Stimulated activated CD8-positive, alpha-beta memory T cell treated with anti-CD3 and anti-CD28 coated beads, Interleukin-12 subunit alpha, Interleukin-12 subunit beta, amount 100 ng/mL, for 4 hours (primary cell): ENCODE results near the gene RNF167.
A peak's percentile ranks its signal among the peaks of the same experiment; 100 is the strongest.

Source experiments
- DNase-seq: peaks from one replicate; pipeline ENCODE4 v3.0.0-alpha.2; 2020; ENCODE audit warnings: low read depth

RNF167 gene

DNA sequence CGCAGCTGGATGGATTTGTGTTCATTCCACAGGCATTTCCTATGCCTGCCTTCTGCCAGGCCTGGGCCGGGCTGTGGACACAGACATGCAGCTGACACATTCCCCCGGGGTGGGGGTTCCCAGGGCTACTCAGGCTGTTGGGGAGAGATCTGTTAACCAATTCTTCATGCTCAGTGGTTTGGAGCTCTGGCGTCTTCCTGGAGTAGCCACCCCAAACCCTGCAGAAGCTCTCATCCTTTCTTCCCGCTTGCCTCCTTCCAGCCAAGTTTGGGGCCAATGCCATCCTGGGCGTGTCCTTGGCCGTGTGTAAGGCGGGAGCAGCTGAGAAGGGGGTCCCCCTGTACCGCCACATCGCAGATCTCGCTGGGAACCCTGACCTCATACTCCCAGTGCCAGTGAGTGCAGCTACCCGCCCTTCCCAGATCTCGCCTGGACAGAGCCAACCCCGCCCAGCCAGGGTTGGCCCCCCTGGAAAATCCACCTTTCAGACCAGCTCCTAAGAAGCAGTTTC lies 13.4 kb downstream of the RNF167 start:
- no peak for DNase-seq

DNA sequence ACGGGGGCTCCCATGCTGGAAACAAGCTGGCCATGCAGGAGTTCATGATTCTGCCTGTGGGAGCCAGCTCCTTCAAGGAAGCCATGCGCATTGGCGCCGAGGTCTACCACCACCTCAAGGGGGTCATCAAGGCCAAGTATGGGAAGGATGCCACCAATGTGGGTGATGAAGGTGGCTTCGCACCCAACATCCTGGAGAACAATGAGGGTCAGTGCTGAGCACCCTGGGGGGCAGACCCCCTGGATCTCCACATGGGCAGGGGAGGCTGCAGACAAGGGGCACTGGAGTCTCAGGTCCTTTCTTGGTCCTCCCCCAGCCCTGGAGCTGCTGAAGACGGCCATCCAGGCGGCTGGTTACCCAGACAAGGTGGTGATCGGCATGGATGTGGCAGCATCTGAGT lies 15.0 kb downstream of the RNF167 start:
- DNase-seq = no peak

DNA sequence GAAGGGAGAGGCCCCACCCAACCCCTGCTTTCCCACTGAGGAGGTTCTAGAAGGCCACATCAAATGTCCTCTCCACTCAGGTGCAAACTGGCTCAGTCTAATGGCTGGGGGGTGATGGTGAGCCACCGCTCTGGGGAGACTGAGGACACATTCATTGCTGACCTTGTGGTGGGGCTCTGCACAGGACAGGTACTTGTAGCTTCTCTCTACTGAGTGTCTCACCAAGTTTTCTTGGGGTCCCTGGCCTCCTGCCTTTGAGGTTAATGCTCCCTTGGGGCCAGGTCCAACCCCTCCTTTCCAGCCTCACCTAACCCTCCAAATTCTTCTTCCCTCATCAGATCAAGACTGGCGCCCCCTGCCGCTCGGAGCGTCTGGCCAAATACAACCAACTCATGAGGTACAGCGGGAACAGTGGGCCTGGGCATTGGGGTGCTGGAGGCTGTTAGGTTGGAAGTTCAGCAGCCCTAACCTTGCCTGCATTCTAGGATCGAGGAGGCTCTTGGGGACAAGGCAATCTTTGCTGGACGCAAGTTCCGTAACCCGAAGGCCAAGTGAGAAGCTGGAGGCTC lies 16.5 kb downstream of the RNF167 start:
- no peak for DNase-seq

DNA sequence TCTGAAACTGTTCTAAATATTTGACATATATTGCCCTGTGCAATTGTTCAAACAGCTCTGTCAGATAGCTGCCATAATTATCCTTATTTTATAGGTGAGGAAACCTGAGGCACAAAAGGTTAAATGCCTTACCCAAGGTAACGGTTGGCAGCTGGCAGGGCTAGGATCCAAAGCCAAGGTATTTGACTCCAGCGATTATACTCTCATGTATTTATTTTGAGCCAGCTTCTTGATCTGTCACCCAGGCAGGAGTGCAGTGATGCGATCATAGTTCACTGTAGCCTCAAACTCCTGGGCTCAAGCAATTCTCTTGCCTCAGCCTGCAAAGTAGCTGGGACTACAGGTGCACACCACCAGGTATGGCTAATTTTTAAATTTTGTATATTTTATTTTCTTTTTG lies 18.0 kb downstream of the RNF167 start:
- DNase-seq = no peak

DNA sequence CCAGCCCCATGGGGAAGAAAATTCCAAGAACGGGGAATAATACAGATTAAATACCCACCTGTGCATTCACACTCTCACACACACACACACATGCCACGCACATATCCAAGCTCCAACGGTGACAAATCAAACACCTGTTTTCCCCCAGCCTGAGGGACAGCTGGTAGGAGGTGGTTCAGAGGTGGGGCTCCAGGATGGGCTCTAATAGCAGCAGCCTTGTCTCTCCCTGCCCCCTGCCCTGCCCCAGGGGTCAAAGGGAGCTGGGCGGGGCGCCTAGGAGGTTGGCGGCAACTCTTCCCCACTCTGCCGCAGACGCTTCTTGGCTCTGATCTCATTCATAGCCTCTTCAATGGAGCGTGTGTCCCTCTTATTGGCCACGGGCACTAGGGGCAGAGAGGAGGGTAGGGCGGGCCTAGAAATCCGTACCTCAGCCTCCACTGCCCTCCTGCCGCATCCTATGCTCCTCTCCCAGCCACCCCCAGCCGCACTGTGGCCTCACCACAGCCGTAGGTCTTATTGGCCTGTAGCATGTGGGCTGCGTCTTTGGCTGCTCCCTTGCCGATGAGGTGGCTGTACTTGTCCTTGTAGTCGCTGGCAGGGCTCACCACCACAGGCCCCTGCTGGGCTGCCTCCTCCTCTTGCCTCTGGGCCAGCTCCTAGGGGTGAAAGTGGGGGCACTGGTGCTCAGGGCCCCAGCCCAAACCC lies 19.3 kb downstream of the RNF167 start:
- no peak for DNase-seq

DNA sequence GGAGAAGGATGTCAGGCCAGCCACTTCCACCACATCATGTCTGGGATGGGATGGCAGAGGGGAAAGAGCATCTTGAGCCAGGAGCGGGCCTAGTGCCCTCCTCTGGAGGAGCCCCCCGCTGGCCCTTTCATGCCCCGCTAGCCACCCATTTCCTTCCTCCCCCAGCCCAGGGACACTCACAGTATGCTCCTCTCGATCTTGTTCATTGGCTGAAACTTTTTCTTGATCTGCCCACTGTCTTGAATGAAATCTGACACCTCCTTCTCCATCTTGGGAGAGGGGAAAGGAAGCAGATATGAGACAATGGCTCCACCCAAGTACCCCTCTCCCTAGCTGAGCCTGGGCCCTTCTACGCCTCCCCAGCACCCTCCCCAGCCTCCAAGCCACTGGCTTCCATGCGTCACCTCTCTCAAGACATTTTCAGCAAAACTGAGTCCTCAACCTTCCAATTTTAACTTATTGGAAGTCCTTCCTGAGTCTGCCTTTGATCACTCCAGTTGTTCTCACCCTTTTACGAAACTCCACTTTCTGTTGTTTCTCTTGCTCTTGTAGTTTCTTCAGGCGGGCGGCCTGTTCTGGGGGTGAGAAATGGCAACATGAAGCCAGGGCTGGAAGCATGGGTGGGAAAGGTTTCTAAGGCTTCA lies 20.3 kb downstream of the RNF167 start:
- no peak for DNase-seq

DNA sequence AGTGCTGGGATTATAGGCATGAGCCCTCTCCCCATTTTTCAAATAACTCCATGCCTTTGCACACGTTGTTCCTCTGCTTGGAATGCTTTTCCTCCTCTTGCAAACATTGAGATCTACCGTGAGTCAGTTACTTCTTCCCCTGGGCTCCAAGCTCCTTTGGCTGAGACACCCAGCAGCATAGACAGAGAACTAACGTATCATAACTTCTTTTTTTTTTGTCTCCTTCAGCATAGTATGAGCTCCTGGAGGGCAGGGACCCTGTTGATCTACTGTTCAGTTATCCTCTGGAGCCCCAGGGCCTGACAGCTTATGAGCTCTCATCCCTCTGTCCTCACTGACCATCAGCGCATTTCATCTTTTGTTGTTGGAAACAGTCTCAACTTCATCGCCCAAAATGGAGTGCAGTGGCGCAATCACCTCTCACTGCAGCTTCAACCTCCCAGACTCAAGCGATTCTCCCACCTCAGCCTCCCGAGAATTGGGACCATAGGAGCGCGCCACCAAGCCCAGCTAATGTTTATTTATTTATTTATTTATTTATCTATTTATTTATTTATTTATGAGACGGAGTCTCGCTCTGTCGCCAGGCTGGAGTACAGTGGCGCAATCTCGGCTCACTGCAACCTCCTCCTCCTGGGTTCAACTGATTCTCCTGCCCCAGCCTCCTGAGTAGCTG lies 25.4 kb downstream of the RNF167 start:
- no peak for DNase-seq

DNA sequence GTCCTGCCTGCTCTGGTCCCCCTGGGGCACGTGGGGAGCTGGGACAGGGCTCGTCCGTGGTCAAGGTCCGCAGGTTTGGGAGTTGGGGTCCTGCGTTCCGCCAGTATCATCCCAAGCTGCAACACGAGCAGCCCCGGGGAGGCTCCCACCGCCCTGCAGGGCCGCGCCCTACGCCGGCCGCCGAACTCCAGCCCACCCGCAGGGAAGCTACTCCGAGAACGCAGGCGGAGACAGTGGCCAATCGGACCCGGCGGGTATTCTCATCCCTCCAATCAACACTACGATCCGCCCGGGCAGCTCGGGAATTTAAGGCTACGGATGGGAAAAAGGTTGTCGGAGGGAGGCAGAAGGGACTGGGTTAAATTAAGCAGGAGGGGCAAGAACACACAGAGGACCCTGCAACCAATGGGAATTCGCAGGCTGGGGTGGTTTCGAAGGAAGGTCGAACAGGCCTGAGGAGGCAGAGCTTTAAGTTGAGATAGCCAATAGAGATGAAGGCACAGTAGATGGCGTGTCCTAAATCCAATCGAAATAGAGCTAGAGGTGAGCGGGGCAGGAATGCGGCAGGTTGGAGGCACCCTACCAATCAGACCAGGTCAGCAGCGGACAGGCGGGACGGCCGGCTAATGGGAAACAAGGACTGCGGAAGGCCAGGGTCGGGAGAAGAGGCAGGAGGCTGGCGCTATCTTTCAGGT lies 26.9 kb downstream of the RNF167 start:
- peak; percentile 85 for DNase-seq

DNA sequence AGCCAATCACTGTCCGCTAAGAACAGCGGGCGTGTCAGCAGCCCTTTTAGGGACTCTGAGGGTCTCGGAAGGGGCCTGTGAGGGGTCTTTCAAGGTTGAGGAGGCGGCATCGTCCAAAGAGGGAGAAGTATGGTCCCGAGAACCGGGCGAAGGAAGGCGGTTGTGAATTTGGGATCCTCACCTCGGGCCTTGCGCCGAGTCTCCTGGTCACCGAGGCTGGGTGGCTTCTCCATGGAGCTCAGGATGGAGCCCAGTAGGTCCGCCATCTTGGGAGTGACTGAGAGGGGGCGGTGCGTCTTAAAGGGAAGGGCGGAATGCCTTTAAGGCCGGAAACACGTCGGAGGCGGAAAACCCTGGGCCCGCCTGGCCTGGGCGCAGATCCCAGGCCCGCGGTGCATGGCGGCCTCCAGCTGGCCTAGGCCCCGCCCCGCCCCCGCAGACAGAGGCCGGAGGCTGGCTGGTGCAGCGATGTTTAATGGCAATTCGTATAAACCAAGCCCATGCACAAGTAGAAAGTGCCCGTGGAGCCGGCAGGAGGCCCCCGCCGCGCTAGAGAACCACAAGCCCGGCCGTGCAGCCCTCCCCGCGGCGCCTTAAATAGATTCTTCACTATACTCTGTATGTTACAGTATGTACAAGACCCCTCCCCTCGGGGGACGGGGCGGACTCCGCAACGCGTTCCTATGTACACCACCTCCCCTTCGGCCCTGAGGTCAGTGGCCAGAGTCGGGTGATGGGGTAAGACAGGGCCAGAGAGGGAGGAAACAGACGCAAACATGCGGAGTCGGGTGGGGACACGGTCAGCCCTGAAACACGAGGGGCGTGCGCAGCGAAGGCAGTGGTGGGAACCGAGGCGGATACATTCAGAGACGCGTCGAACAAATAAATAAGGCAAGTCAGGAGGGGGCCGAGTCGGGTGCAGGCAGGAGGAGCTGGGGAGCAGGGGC lies 27.7 kb downstream of the RNF167 start, which contains the start of gene SPAG7:
SPAG7 (minus strand) TSS at position 279 of the 947 bp plus-strand sequence; CDS start at position 266, 13 bp downstream.
- peak; percentile 84 for DNase-seq

DNA sequence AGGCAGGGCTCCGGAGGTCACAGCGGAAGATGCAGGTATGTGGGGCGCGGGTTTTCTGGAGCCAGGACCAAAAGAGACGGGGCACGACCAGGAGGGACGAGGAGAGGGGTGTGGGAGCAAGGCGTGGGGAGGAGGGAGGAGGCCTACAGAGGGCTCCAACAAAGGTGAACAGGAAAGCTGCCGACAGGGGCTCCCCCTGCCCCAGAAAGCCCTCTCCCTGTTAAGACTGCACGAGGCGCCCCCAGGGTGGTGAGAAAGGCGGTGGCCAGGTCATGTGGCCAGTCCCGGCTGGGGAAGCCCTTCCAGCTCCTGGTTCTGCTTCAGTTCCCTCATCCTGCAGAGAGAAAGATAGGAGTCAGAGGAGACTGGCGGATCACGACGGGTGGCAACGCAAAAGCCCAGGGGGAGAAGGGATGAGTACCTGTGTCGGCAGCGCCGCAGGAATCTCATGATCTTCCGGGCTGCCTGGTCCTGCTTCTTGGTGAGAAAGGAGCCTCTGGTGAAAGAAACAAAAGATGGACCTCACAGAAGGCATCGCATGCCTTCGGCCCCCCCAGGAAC lies 28.5 kb downstream of the RNF167 start:
- DNase-seq = no peak

DNA sequence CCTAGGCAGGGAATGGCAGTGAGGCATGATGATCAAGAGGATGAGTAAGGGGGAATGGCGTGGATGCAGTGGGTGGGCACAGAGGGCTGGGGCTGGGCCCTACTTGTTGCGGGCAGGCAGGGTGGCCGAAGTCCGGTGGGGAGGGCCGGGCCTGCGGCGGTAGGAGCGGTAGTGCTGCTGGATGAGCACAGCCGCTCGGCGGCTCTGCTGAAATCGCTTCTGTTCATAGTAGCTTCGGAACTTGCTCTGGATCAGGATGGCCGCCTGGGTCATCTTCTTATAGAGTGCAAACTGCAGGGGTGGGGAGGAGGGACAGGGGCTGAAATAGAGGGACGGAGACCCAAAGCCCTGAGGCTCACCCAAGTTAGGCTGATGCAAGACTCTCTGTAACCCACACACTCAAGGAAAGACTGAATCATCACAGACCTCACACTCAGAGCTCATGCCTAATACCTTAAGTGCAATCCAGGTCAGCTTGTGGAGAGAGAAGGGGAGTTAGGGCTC lies 29.0 kb downstream of the RNF167 start:
- DNase-seq = peak; percentile 18

DNA sequence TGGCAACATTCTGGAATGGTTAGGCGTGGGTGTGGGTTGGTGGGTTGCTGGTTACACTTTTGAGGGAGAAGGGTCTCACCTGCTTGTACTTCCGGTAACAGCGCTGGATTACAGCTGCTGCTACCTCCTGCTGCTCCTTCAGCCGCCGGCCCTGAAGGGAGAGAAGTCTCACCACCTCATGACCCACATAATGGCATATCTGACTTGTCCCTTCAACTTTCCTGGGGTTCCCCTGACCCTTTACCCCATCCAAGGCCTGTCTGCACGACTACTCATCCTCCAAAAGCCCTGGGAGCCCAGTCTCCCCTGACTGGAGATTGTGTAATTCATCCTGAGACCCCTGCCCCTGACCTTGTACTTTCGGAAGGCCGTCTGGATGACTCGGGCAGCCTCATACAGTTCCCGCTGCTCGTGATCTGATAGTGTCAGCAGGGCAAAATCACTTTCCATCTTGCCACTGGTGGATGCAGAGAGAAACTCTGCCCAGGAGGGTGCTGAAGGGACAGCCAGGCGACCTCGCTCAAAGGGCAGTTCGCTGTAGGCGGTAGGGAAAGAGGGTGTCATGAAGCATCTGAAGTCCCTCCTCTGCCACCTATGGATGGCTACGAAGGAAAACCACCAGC lies 29.6 kb downstream of the RNF167 start:
- no peak for DNase-seq

DNA sequence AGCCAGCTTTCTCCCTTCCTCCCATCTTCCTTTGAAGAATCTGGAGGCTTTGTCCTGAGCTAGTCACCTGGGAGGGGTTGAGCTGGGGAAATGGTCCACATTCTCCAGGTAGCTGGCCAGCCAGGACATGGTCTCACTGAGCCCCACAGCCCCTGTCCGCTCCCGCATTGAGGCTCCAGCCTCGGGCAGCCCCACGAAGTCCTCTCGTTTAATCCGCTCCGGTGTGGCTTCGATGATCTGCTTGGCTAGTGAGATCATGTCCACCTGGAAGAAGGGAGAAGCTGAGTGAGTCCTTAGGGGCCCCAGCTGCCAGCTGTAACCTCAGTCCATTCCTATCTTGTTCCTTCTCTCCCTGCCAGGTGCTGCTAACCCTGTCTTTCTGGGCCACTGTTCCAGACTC lies 30.2 kb downstream of the RNF167 start:
- no peak for DNase-seq

DNA sequence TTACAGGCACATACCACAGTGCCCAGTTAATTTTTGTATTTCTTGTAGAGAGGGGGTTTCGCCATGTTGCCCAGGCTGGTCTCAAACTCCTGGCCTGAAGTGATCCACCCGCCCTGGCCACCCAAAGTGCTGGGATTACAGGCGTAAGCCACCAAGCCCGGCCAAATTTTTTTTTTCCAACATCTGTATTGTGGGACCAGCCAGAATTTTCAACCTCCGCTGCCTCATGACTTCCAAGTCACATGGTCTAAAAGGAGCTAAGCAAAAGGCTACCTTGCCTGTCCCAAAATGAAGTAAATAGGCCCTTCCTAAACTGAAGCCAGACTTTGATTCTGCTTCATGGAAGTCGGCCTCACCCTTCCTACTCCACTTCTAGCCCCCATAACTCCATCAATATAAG lies 31.8 kb downstream of the RNF167 start:
- no peak for DNase-seq

DNA sequence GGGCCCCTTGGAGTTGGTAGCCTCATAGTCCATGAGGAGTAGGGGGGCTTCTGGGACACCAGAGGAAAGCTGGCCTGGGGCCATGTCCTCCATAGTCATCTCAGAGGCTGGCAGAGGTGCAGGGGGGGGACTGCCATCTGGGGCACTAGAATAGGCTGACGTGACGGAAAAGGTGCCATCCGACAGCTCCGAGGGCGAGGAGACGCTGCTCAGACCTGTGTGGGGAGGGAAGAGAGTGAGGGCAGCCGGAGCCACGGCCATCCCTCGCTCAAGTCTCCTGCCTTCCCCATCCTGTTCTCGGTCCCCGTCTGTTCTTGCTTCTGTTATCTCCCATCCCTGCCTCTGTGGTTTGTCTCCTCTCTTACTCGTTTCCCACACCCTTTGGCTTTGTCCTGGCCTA lies 32.3 kb downstream of the RNF167 start:
- no peak for DNase-seq

DNA sequence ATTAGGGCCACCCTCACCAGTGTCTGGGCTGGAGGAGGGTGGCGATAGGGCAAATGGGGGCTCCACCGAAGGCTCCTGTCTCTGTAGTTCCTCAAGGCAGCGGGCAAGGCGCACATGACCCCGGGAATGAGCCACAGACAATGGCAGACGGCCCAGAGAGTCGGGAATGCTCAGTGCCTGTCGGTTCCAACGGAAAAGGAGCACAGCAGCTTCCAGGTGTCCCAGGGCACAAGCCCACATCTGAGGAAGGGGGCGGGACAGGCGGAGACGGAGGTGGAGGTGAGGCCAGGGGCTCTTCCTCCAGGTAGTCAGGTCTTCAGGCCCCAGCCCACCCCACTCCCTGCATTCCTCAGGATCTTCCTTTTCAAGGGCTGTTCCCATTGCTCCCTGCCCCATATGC lies 32.7 kb downstream of the RNF167 start:
- no peak for DNase-seq

DNA sequence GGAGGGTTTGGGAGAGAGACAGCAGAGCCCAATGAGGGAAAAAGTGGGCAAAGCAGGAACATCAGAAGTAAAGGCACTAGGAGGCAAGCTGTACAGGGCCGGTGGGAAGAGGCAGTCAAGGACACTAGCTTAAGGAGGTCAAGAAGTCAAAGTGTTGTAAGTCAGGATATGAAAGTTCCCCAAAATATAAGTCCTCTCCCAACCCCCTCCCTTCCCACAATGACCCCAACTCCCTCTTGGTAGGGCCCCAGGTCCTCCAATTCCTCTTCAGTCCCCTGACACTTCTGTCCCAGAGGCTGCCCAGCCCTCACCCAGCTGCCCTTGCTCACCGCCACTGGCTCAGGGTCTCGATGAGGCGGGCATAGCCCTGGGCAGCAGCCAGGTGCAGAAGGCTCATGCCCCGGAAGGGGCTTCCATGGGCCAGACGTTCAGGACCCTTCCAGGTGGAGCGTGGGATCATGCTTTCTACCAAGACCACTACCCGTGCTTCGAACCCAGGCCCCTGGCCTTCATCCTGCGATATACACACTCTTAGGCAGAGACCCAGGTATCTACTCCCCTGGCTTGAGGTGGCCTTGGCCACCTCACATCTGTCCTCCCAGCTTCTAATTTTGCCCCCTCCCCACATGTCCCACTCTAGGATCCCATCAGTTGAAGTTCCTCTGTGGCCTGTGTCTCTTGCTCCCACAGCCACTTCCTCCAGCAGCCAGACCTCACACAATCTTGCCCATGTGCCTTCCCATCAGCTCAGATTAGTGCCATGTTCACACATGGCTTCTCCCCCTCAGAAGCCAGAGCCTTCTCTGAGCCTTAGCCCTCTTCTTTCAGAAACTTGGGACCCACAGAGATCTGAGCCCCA lies 33.4 kb downstream of the RNF167 start:
- DNase-seq = no peak

DNA sequence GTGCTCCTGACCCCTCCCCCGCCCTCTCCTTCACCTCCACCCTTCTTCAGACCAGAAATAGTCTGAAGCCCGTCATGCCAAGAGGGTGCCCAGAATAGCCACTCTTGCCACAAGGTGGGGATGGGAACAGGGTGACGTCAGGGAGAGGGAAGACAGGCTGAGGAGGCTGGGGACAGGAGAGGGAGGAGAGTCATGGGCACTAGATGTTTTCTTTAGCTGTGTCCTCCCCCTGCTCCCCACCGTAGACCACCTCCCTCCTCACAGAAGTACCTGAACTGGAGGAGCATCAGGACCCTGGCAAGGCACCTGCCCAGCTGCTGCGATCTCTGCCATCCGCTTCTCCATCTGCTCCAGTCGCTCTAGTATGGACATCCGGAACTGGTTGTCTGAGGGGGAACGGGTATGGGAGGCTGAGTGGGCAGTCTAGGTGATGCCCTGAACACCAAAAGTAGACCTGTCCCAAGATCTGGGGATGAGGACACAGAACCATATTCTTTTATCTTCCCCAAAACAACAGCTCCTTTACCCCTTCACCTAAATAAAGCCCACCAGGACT lies 34.1 kb downstream of the RNF167 start:
- DNase-seq = no peak

DNA sequence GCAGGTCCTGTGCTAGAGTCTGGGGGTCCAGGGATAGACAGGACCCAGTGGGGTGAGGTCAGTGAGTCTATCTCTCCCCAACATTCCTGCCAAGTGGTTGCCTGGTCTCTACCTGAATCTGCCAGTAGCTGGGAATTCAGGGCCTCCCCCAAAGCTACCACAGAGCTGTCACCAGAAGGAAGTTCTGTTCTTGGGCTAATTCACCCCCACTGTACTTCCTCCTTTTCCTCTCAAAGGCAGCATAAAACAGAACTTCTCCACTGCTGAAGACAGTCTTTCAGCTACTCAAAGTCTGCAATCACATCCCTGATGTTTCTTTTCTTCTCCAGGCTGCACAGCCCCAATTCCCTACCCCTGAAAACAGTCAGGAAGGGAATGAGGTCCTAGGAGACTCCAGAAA lies 38.7 kb downstream of the RNF167 start:
- no peak for DNase-seq
